Endothelial cell (in vitro differentiated cells): ENCODE measurements around the gene IARS2. TPM values are rescaled to one million over a fixed set of nuclear protein-coding genes. Genes with fewer than 3 reads are reported as not detected.
"Not testable (repeated sequence)": the region's sequence is repeated elsewhere in the genome, so short reads cannot be mapped to it uniquely, and the experiment has no call there.

Experiments used
- DNase-seq: peaks from one replicate; pipeline ENCODE4 v3.0.0; 2021; ENCODE audit warnings: low spot score
- H3K27ac Mint-ChIP-seq: one replicate; pipeline ENCODE4 v1.8.0; 2021; ENCODE audit warnings: mixed read lengths, inconsistent platforms; ENCODE audit not compliant: unreplicated experiment
- H3K27me3 Mint-ChIP-seq: one replicate; pipeline ENCODE4 v1.8.0; 2021; ENCODE audit warnings: mild to moderate bottlenecking, moderate library complexity, mixed read lengths, inconsistent platforms; ENCODE audit not compliant: unreplicated experiment
- H3K36me3 Mint-ChIP-seq: one replicate; pipeline ENCODE4 v1.8.0; 2021; ENCODE audit warnings: mild to moderate bottlenecking, low read depth, mixed read lengths, inconsistent platforms; ENCODE audit not compliant: unreplicated experiment
- H3K4me1 Mint-ChIP-seq: one replicate; pipeline ENCODE4 v1.8.0; 2021; ENCODE audit warnings: mild to moderate bottlenecking, mixed read lengths, inconsistent platforms; ENCODE audit not compliant: unreplicated experiment
- H3K4me3 Mint-ChIP-seq: one replicate; pipeline ENCODE4 v1.8.0; 2021; ENCODE audit warnings: mild to moderate bottlenecking, mixed read lengths, inconsistent platforms; ENCODE audit not compliant: unreplicated experiment
- H3K9me3 Mint-ChIP-seq: one replicate; pipeline ENCODE4 v1.8.0; 2021; ENCODE audit warnings: mixed read lengths, inconsistent platforms; ENCODE audit not compliant: unreplicated experiment
- CTCF ChIP-seq: fragments of 200-600 bp; sonication (generic); IDR thresholded peaks from one replicate; pipeline ENCODE4 v1.5.0; 2021; ENCODE audit warnings: antibody characterized with exemption; ENCODE audit not compliant: unreplicated experiment
- total RNA-seq: library from RNA; stranded (reverse); fragmentation: NEBNext Ultra II Directional; extraction: Animal tissue kit (Norgen Biotek cat#: 25700); gene quantifications from one replicate; pipeline ENCODE4 v1.2.1, GENCODE V29; 2021; ENCODE audit not compliant: unreplicated experiment

Gene IARS2
- total RNA-seq, 1 donor from 2014 or later = 60.3 TPM

- peak within 1 kb of the TSS; percentile 1 for H3K27ac Mint-ChIP-seq
- peak within 1 kb of the TSS; percentile 94 for H3K4me3 Mint-ChIP-seq
- H3K36me3 Mint-ChIP-seq = no peaks in the 10 kb centered on the region
- DNase-seq = peak; percentile 93
- TF ChIP-seq CTCF = no peak
- H3K4me1 Mint-ChIP-seq = peaks cover 3% of the 10 kb centered on the region
- no peaks in the 10 kb centered on the region for H3K9me3 Mint-ChIP-seq
- peaks cover 4% of the 10 kb centered on the region for H3K27me3 Mint-ChIP-seq
Measured at GRCh38 chr1:220089650-220090556, 4.0 kb upstream of the IARS2 start, which contains the start of gene BPNT1. BPNT1 (minus strand) TSS chr1:220089788; CDS start chr1:220079846, 9,942 bp downstream.

- H3K4me1 Mint-ChIP-seq = peaks cover 3% of the 10 kb centered on the region
- no peak for DNase-seq
- no peaks in the 10 kb centered on the region for H3K36me3 Mint-ChIP-seq
- TF ChIP-seq CTCF = no peak
- H3K9me3 Mint-ChIP-seq = no peaks in the 10 kb centered on the region
- H3K27ac Mint-ChIP-seq = no peak overlapping the region
- H3K4me3 Mint-ChIP-seq = no peak overlapping the region
- peaks cover 2% of the 10 kb centered on the region for H3K27me3 Mint-ChIP-seq
Measured at GRCh38 chr1:220092694-220093093, 1.2 kb upstream of the IARS2 start.

GRCh38 chr1:220093361-220094015 lies 444 bp upstream of the IARS2 start:
- Mint-ChIP-seq H3K4me3 (peak overlapping the region; percentile 59), H3K36me3 (peaks cover 5% of the 10 kb centered on the region), H3K4me1 (peaks cover 3% of the 10 kb centered on the region), H3K27ac (no peak overlapping the region), H3K27me3 (peaks cover 4% of the 10 kb centered on the region), H3K9me3 (no peaks in the 10 kb centered on the region)
- no peak for DNase-seq
- no peak for TF ChIP-seq CTCF

GRCh38 chr1:220099826-220100225 lies 5.9 kb downstream of the IARS2 start:
- peaks cover 12% of the 10 kb centered on the region for H3K36me3 Mint-ChIP-seq
- DNase-seq = no peak
- H3K4me3 Mint-ChIP-seq = no peak overlapping the region
- peaks cover 2% of the 10 kb centered on the region for H3K27me3 Mint-ChIP-seq
- H3K27ac Mint-ChIP-seq = peak overlapping the region; percentile 27
- H3K4me1 Mint-ChIP-seq = peaks cover 4% of the 10 kb centered on the region
- H3K9me3 Mint-ChIP-seq = no peaks in the 10 kb centered on the region
- no peak for TF ChIP-seq CTCF

GRCh38 chr1:220110473-220110872 lies 16.5 kb downstream of the IARS2 start:
- not testable (repeated sequence) for H3K4me3 Mint-ChIP-seq, H3K9me3 Mint-ChIP-seq, H3K27me3 Mint-ChIP-seq, H3K27ac Mint-ChIP-seq, H3K4me1 Mint-ChIP-seq, DNase-seq
- H3K36me3 Mint-ChIP-seq = peaks cover 13% of the 10 kb centered on the region

GRCh38 chr1:220112600-220112999 lies 18.7 kb downstream of the IARS2 start:
- not testable (repeated sequence) for H3K4me3 Mint-ChIP-seq, H3K4me1 Mint-ChIP-seq, H3K9me3 Mint-ChIP-seq, H3K27ac Mint-ChIP-seq, H3K27me3 Mint-ChIP-seq, DNase-seq
- peaks cover 15% of the 10 kb centered on the region for H3K36me3 Mint-ChIP-seq
